Naive thymus-derived CD4-positive, alpha-beta T cell (primary cell): Measurements from ENCODE around the gene LACTBL1. TPM values are rescaled to one million over a fixed set of nuclear protein-coding genes. Genes with fewer than 3 reads are reported as not detected.

Experiments used
- ATAC-seq: fragments of 150-1000 bp; cut with Tn5 transposase; 2 replicates; pipeline ENCODE4 v1.10.0; 2021; ENCODE audit warnings: mild to moderate bottlenecking, moderate library complexity
- CTCF ChIA-PET: fragments of 350-600 bp; sonication (Branson Sonifier 250); formaldehyde crosslinking; loops from one replicate; lab custom pipeline; 2021; ENCODE audit warnings: antibody characterized with exemption; lab: Charles Lee
- POLR2A ChIA-PET: fragments of 350-600 bp; sonication (Branson Sonifier 250); formaldehyde crosslinking; loops from one replicate; lab custom pipeline; 2021; ENCODE audit warnings: antibody characterized with exemption, inconsistent platforms; lab: Charles Lee
- DNase-seq, 9 donors: peaks; one replicate each; pipeline versions ENCODE4 v3.0.0 to v3.0.0-alpha.2; 2020 to 2022; ENCODE audit warnings: mixed read lengths in 1 of 9
- H3K27ac ChIP-seq: one replicate; pipeline ENCODE4 v1.7.0; 2013; ENCODE audit warnings: mild to moderate bottlenecking, low read depth, low read length, moderate library complexity
- H3K27me3 ChIP-seq, 2 donors: one replicate each; pipeline ENCODE4 v1.7.0; 2013; ENCODE audit warnings: low read length in 2 of 2, mild to moderate bottlenecking in 2 of 2, moderate library complexity in 2 of 2; ENCODE audit not compliant: control insufficient read depth in 2 of 2, insufficient read depth in 2 of 2
- H3K36me3 ChIP-seq, 3 experiments: 1 replicate in 2 of 3; 2 replicates in 1 of 3; pipeline ENCODE4 v1.7.0; 2013; ENCODE audit warnings: low read length in 3 of 3, mild to moderate bottlenecking in 3 of 3, moderate library complexity in 1 of 3; ENCODE audit not compliant: insufficient read depth in 3 of 3, control insufficient read depth in 2 of 3
- H3K4me1 ChIP-seq, 2 donors: one replicate each; pipeline ENCODE4 v1.7.0; 2013; ENCODE audit warnings: low read length in 2 of 2, mild to moderate bottlenecking in 2 of 2, moderate library complexity in 1 of 2; ENCODE audit not compliant: control insufficient read depth in 2 of 2, insufficient read depth in 2 of 2
- H3K4me3 ChIP-seq: 2 replicates; pipeline ENCODE4 v1.7.0; 2013; ENCODE audit warnings: mild to moderate bottlenecking, low read length
- H3K9me3 ChIP-seq, 3 experiments: 1 replicate in 2 of 3; 2 replicates in 1 of 3; pipeline ENCODE4 v1.7.0; 2013; ENCODE audit warnings: low read length in 3 of 3; ENCODE audit not compliant: control insufficient read depth in 2 of 3
- H3K27ac Mint-ChIP-seq, 9 donors: one replicate each; pipeline ENCODE4 v1.8.0; 2020 to 2022; ENCODE audit warnings: mixed read lengths in 9 of 9, mild to moderate bottlenecking in 8 of 9, moderate library complexity in 5 of 9, inconsistent platforms in 2 of 9
- H3K27me3 Mint-ChIP-seq, 5 donors: one replicate each; pipeline ENCODE4 v1.8.0; 2021 to 2022; ENCODE audit warnings: mixed read lengths in 5 of 5, mild to moderate bottlenecking in 1 of 5
- H3K36me3 Mint-ChIP-seq, 5 donors: one replicate each; pipeline ENCODE4 v1.8.0; 2020 to 2022; ENCODE audit warnings: mixed read lengths in 5 of 5, mild to moderate bottlenecking in 3 of 5, inconsistent platforms in 1 of 5
- H3K4me1 Mint-ChIP-seq, 7 donors: one replicate each; pipeline ENCODE4 v1.8.0; 2020 to 2022; ENCODE audit warnings: mixed read lengths in 7 of 7, mild to moderate bottlenecking in 3 of 7, inconsistent platforms in 1 of 7
- H3K4me3 Mint-ChIP-seq, 10 donors: one replicate each; pipeline ENCODE4 v1.8.0; 2020 to 2022; ENCODE audit warnings: mild to moderate bottlenecking in 10 of 10, mixed read lengths in 10 of 10, moderate library complexity in 6 of 10, inconsistent platforms in 2 of 10
- H3K9me3 Mint-ChIP-seq, 11 donors: one replicate each; pipeline ENCODE4 v1.8.0; 2020 to 2022; ENCODE audit warnings: mixed read lengths in 11 of 11, mild to moderate bottlenecking in 4 of 11, inconsistent platforms in 1 of 11, moderate library complexity in 1 of 11
- intact Hi-C, 2 donors: fragments of 100-400 bp; cut with micrococcal nuclease; formaldehyde crosslinking; loops; one replicate each; pipeline ENCODE4 v1.15.1; 2023
- polyA plus RNA-seq, 2 donors: library from polyadenylated mRNA; unstranded; fragments of 300-500 nt; fragmentation: Illumina TruSeq; gene quantifications; one replicate each; pipeline ENCODE4 v1.2.3, GENCODE V29; 2021
- total RNA-seq, 6 experiments: library from RNA in 5 of 6; stranded (reverse) in 5 of 6; gene quantifications; 1 replicate in 5 of 6; 2 replicates in 1 of 6; pipeline ENCODE4 v1.2.3 and lab custom pipeline; 2021 to 2026

LACTBL1 gene
- total and polyA plus RNA-seq, 7 experiments from 2014 or later = not detected

GRCh38 chr1:22971161-22971560, 1.5 kb downstream of the LACTBL1 start:
- ATAC-seq = no peak
- no peaks in the 10 kb centered on the region for H3K36me3 ChIP-seq
- H3K27ac ChIP-seq = no peak overlapping the region
- no peak for DNase-seq
- CTCF ChIA-PET = interaction anchor here (0.7 kb wide), 1 partner anchor 1221 kb away, joined by 3 read pairs; no protein-coding TSS in a partner anchor
- Mint-ChIP-seq H3K27me3 (peaks cover 53 to 67% (median 61%) of the 10 kb centered on the region in 5 donors), H3K36me3 (peaks cover 0 to 7% (median 5%) of the 10 kb centered on the region in 5 donors), H3K9me3 (peaks cover 0 to 12% (median 7%) of the 10 kb centered on the region in 11 donors), H3K4me3 (no peak overlapping the region), H3K27ac (no peak overlapping the region), H3K4me1 (no peaks in the 10 kb centered on the region)
- POLR2A ChIA-PET = no interaction called here
- intact Hi-C loops = loop anchor here in 1 of 2 donors (10.0 kb wide), 1 partner anchor 304 kb away; no protein-coding TSS in a partner anchor
- H3K4me3 ChIP-seq = no peak overlapping the region
- H3K27me3 ChIP-seq = no peaks in the 10 kb centered on the region
- H3K4me1 ChIP-seq = no peaks in the 10 kb centered on the region
- peaks cover 0 to 4% (median 0%) of the 10 kb centered on the region in 3 experiments for H3K9me3 ChIP-seq

GRCh38 chr1:22970096-22970495, 2.6 kb downstream of the LACTBL1 start:
- Histone ChIP-seq H3K27ac (no peak overlapping the region), H3K4me1 (no peaks in the 10 kb centered on the region), H3K9me3 (peaks cover 0 to 4% (median 0%) of the 10 kb centered on the region in 3 experiments), H3K36me3 (no peaks in the 10 kb centered on the region), H3K4me3 (no peak overlapping the region), H3K27me3 (no peaks in the 10 kb centered on the region)
- Mint-ChIP-seq H3K9me3 (peaks cover 0 to 18% (median 10%) of the 10 kb centered on the region in 11 donors), H3K36me3 (peaks cover 0 to 7% (median 5%) of the 10 kb centered on the region in 5 donors), H3K4me1 (no peaks in the 10 kb centered on the region), H3K4me3 (no peak overlapping the region), H3K27me3 (peaks cover 53 to 60% (median 57%) of the 10 kb centered on the region in 5 donors), H3K27ac (no peak overlapping the region)
- ChIA-PET CTCF (no interaction called here), POLR2A (no interaction called here)
- ATAC-seq (no peak), DNase-seq (no peak)
- intact Hi-C loops = loop anchor here in 1 of 2 donors (10.0 kb wide), 1 partner anchor 305 kb away; no protein-coding TSS in a partner anchor

GRCh38 chr1:22969304-22969709, 3.4 kb downstream of the LACTBL1 start:
- ATAC-seq (no peak), DNase-seq (no peak)
- peaks cover 0 to 7% (median 5%) of the 10 kb centered on the region in 5 donors for H3K36me3 Mint-ChIP-seq
- no peak overlapping the region for H3K27ac Mint-ChIP-seq
- Histone ChIP-seq H3K4me1 (no peaks in the 10 kb centered on the region), H3K36me3 (no peaks in the 10 kb centered on the region), H3K27me3 (no peaks in the 10 kb centered on the region), H3K4me3 (no peak overlapping the region), H3K27ac (no peak overlapping the region), H3K9me3 (peaks cover 0 to 4% (median 0%) of the 10 kb centered on the region in 3 experiments)
- no peaks in the 10 kb centered on the region for H3K4me1 Mint-ChIP-seq
- intact Hi-C loops = loop anchor here in 1 of 2 donors (10.0 kb wide), 1 partner anchor 265 kb away; no protein-coding TSS in a partner anchor
- ChIA-PET POLR2A (no interaction called here), CTCF (no interaction called here)
- H3K27me3 Mint-ChIP-seq = peaks cover 50 to 58% (median 55%) of the 10 kb centered on the region in 5 donors
- H3K9me3 Mint-ChIP-seq = peaks cover 0 to 18% (median 10%) of the 10 kb centered on the region in 11 donors
- H3K4me3 Mint-ChIP-seq = no peak overlapping the region

- no peak for ATAC-seq
- Mint-ChIP-seq H3K27ac (no peak overlapping the region), H3K27me3 (peaks cover 45 to 55% (median 54%) of the 10 kb centered on the region in 5 donors), H3K4me3 (no peak overlapping the region), H3K4me1 (no peaks in the 10 kb centered on the region), H3K36me3 (peaks cover 0 to 7% (median 5%) of the 10 kb centered on the region in 5 donors), H3K9me3 (peaks cover 0 to 18% (median 10%) of the 10 kb centered on the region in 11 donors)
- ChIA-PET POLR2A (no interaction called here), CTCF (no interaction called here)
- Histone ChIP-seq H3K9me3 (peaks cover 0 to 4% (median 0%) of the 10 kb centered on the region in 3 experiments), H3K36me3 (no peaks in the 10 kb centered on the region), H3K4me1 (no peaks in the 10 kb centered on the region), H3K27me3 (no peaks in the 10 kb centered on the region), H3K4me3 (no peak overlapping the region), H3K27ac (no peak overlapping the region)
- intact Hi-C loops = loop anchor here in 1 of 2 donors (10.0 kb wide), 1 partner anchor 263 kb away; no protein-coding TSS in a partner anchor
- no peak for DNase-seq
These were observed 4.8 kb downstream of the LACTBL1 start for GRCh38 chr1:22967833-22968232.

- peaks cover 0 to 7% (median 5%) of the 10 kb centered on the region in 5 donors for H3K36me3 Mint-ChIP-seq
- ChIA-PET POLR2A (no interaction called here), CTCF (no interaction called here)
- no peak overlapping the region for H3K27ac Mint-ChIP-seq
- no peaks in the 10 kb centered on the region for H3K4me1 Mint-ChIP-seq
- no peak overlapping the region for H3K27ac ChIP-seq
- no peaks in the 10 kb centered on the region for H3K27me3 ChIP-seq
- peaks cover 0 to 18% (median 9%) of the 10 kb centered on the region in 11 donors for H3K9me3 Mint-ChIP-seq
- H3K4me1 ChIP-seq = no peaks in the 10 kb centered on the region
- H3K4me3 ChIP-seq = no peak overlapping the region
- ATAC-seq (no peak), DNase-seq (no peak)
- no peaks in the 10 kb centered on the region for H3K36me3 ChIP-seq
- intact Hi-C loops = loop anchor here in 1 of 2 donors (10.0 kb wide), 1 partner anchor 262 kb away; no protein-coding TSS in a partner anchor
- peaks cover 0 to 4% (median 0%) of the 10 kb centered on the region in 3 experiments for H3K9me3 ChIP-seq
- peaks cover 36 to 44% (median 41%) of the 10 kb centered on the region in 5 donors for H3K27me3 Mint-ChIP-seq
- no peak overlapping the region for H3K4me3 Mint-ChIP-seq
These were observed 6.4 kb downstream of the LACTBL1 start for GRCh38 chr1:22966309-22966708.

GRCh38 chr1:22963044-22963677, 9.5 kb downstream of the LACTBL1 start:
- peaks cover 0 to 18% (median 7%) of the 10 kb centered on the region in 11 donors for H3K9me3 Mint-ChIP-seq
- Histone ChIP-seq H3K27ac (no peak overlapping the region), H3K27me3 (no peaks in the 10 kb centered on the region), H3K4me3 (no peak overlapping the region), H3K36me3 (no peaks in the 10 kb centered on the region), H3K9me3 (peaks cover 0 to 4% (median 0%) of the 10 kb centered on the region in 3 experiments), H3K4me1 (no peaks in the 10 kb centered on the region)
- DNase-seq = no peak
- no peak for ATAC-seq
- H3K27me3 Mint-ChIP-seq = peaks cover 5 to 14% (median 13%) of the 10 kb centered on the region in 5 donors
- H3K4me1 Mint-ChIP-seq = no peaks in the 10 kb centered on the region
- ChIA-PET POLR2A (no interaction called here), CTCF (no interaction called here)
- intact Hi-C loops = loop anchor here in 1 of 2 donors (10.0 kb wide), 1 partner anchor 258 kb away; no protein-coding TSS in a partner anchor
- H3K4me3 Mint-ChIP-seq = no peak overlapping the region
- no peak overlapping the region for H3K27ac Mint-ChIP-seq
- peaks cover 0 to 7% (median 5%) of the 10 kb centered on the region in 5 donors for H3K36me3 Mint-ChIP-seq
